Nephron progenitor cell (in vitro differentiated cells): ENCODE results near the gene SIAH3.

Experiments used
- DNase-seq: peaks from one replicate; pipeline ENCODE4 v3.0.0; 2021
- H3K27ac Mint-ChIP-seq: 2 replicates; pipeline ENCODE4 v1.8.0; 2021; ENCODE audit warnings: mild to moderate bottlenecking, moderate library complexity, mixed read lengths
- H3K27me3 Mint-ChIP-seq: 2 replicates; pipeline ENCODE4 v1.8.0; 2021; ENCODE audit warnings: mild to moderate bottlenecking, low read depth, mixed read lengths; ENCODE audit not compliant: poor library complexity
- H3K36me3 Mint-ChIP-seq: 2 replicates; pipeline ENCODE4 v1.8.0; 2021; ENCODE audit warnings: low read depth, mixed read lengths
- H3K4me1 Mint-ChIP-seq: 2 replicates; pipeline ENCODE4 v1.8.0; 2021; ENCODE audit warnings: mixed read lengths
- H3K4me3 Mint-ChIP-seq: 2 replicates; pipeline ENCODE4 v1.8.0; 2021; ENCODE audit warnings: mild to moderate bottlenecking, moderate library complexity, mixed read lengths
- H3K9me3 Mint-ChIP-seq: 2 replicates; pipeline ENCODE4 v1.8.0; 2021; ENCODE audit warnings: mild to moderate bottlenecking, moderate library complexity, mixed read lengths
- TF ChIP-seq, protein P1 (sequence below): fragments of 200-600 bp; sonication (generic); IDR thresholded peaks from 2 replicates; pipeline ENCODE4 v1.5.0; 2021; ENCODE audit warnings: antibody characterized with exemption

The SIAH3 gene

DNA sequence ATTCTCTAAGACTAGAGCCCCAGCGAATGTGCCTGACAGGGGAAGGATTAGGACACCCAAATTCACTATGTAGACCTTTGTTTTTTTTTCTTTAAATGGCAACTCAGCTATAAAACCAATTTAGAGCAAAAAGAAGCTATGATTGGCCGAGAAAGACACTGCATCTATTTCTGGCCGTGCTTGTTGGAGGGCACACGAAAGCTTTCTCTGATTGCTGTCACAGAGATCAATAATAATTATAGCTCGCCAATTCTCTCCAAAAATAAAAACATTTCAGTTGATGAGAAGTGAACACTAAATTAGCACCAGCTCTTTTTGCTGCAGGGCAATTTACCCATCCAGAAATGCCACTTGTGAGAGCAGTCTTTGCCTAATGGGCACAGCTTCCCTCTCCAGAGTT, 118.2 kb downstream of the SIAH3 start:
- Mint-ChIP-seq H3K27me3 (peaks cover 2% of the 10 kb centered on the region), H3K4me1 (peaks cover 5% of the 10 kb centered on the region), H3K36me3 (no peaks in the 10 kb centered on the region), H3K9me3 (peaks cover 4% of the 10 kb centered on the region), H3K27ac (no peak overlapping the region), H3K4me3 (no peak overlapping the region)
- TF ChIP-seq, protein P1, sequence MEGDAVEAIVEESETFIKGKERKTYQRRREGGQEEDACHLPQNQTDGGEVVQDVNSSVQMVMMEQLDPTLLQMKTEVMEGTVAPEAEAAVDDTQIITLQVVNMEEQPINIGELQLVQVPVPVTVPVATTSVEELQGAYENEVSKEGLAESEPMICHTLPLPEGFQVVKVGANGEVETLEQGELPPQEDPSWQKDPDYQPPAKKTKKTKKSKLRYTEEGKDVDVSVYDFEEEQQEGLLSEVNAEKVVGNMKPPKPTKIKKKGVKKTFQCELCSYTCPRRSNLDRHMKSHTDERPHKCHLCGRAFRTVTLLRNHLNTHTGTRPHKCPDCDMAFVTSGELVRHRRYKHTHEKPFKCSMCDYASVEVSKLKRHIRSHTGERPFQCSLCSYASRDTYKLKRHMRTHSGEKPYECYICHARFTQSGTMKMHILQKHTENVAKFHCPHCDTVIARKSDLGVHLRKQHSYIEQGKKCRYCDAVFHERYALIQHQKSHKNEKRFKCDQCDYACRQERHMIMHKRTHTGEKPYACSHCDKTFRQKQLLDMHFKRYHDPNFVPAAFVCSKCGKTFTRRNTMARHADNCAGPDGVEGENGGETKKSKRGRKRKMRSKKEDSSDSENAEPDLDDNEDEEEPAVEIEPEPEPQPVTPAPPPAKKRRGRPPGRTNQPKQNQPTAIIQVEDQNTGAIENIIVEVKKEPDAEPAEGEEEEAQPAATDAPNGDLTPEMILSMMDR, result no peak
- no peak for DNase-seq

DNA sequence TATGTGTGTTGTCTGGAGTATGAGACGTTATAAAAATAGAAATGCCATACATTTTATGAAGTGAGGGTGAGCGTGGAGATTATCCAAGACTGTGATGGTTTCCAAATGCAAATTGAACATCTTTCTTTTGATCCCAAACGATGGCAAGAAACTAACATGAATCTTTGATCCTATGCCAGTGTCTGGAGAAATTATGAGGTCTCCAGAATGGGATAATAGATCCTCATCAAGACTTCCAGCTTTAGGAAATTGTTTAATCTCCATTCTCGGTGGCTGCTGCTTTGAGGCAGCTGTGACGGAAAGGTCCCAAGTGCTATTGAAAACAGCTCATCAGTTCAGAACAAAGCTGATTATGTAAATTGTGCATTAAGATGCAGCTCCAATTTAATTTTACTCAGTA, 118.6 kb downstream of the SIAH3 start:
- no peak overlapping the region for H3K27ac Mint-ChIP-seq
- TF ChIP-seq, protein P1, result no peak
- peaks cover 5% of the 10 kb centered on the region for H3K4me1 Mint-ChIP-seq
- H3K36me3 Mint-ChIP-seq, result no peaks in the 10 kb centered on the region
- DNase-seq, result no peak
- peaks cover 4% of the 10 kb centered on the region for H3K9me3 Mint-ChIP-seq
- no peak overlapping the region for H3K4me3 Mint-ChIP-seq
- H3K27me3 Mint-ChIP-seq, result peaks cover 2% of the 10 kb centered on the region

DNA sequence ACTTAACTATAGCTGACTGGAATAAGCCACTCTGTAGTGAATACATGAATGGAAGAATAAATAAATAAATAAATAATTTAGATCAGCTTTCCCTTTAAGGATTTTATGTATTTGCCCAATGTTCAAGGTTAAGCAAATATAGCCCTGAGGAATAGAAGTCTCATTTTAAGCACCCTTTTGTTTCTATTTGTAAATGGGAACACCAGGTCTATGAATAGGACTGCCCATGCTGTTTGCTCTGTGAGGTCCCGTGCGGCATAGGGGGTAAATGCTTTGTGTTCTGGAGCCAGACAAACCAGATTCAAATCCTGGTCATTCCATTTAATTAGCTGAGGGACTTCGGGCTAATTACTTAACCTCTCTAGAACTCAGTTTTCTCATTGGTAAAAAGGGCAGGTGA, 120.1 kb downstream of the SIAH3 start:
- Mint-ChIP-seq H3K27ac (no peak overlapping the region), H3K9me3 (no peaks in the 10 kb centered on the region), H3K27me3 (peaks cover 2% of the 10 kb centered on the region), H3K36me3 (no peaks in the 10 kb centered on the region), H3K4me3 (no peak overlapping the region), H3K4me1 (peaks cover 5% of the 10 kb centered on the region)
- TF ChIP-seq, protein P1, result no peak
- no peak for DNase-seq

DNA sequence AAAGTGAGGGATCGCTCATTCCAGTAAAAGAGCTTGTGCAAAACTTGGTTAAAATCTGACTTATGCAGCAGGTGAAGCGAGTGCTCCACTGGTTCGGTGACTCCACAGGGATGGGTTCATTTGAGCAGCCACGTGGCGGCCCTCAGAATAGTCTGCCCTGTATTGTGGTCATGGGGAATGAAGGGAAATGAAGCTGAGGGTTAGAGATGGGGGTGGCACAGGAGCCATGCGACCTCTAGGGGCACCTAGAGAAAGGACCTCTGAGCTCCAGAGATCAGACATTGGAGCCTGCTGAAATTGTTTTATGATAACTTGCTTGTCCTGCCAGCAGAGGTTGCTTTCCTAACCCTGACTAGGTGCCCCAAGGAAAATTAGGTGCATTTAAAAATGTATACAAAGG, 122.8 kb downstream of the SIAH3 start:
- TF ChIP-seq, protein P1, result peak; percentile 41
- no peaks in the 10 kb centered on the region for H3K36me3 Mint-ChIP-seq
- peaks cover 13% of the 10 kb centered on the region for H3K27me3 Mint-ChIP-seq
- H3K4me3 Mint-ChIP-seq, result no peak overlapping the region
- peaks cover 10% of the 10 kb centered on the region for H3K4me1 Mint-ChIP-seq
- peak; percentile 12 for DNase-seq
- no peak overlapping the region for H3K27ac Mint-ChIP-seq
- no peaks in the 10 kb centered on the region for H3K9me3 Mint-ChIP-seq
